ENCODE measurements around the gene CCR4. TPM values are rescaled to one million over a fixed set of nuclear protein-coding genes. Genes with fewer than 3 reads are reported as not detected.

Gene CCR4
- total RNA-seq, 1 experiment from 2014 or later = not detected

- H3K4me3 ChIP-seq (replicated peaks in 1 of 2; ENCODE audit: low read depth in 1 of 2, low read length in 2 of 2) = no peak overlapping the region
- no peak overlapping the region for H3K27ac ChIP-seq (ENCODE audit: low read depth, low read length)
- no TSS peak for BruUV-seq (replicated peaks)
- no peaks in the 10 kb centered on the region for H3K36me3 ChIP-seq (ENCODE audit: control insufficient read depth in 1 of 2, insufficient read depth in 2 of 2, low read length in 2 of 2)
- no peak for TF ChIP-seq CBX3 (IDR thresholded peaks at IDR 0.05; ENCODE audit: low read depth)
- no peak for TF ChIP-seq EZH2 (IDR thresholded peaks at IDR 0.05)
- no peak for TF ChIP-seq EZH2phosphoT487 (IDR thresholded peaks at IDR 0.05; ENCODE audit: borderline replicate concordance)
- TF ChIP-seq SIN3A (IDR thresholded peaks at IDR 0.05; ENCODE audit: low read depth) = no peak
- no peak for TF ChIP-seq REST (IDR thresholded peaks at IDR 0.05; ENCODE audit: low read depth)
- TF ChIP-seq CTCF (IDR thresholded peaks at IDR 0.05 in 2 of 3, conservative IDR thresholded peaks at IDR 0.05 in 1 of 3; ENCODE audit: borderline replicate concordance in 1 of 3, insufficient read depth in 1 of 3, low read depth in 2 of 3, low read length in 2 of 3) = no peak
- no peak for TF ChIP-seq ATF3 (IDR thresholded peaks at IDR 0.05)
- no peak for TF ChIP-seq SRF (IDR thresholded peaks at IDR 0.05; ENCODE audit: low read depth)
- TF ChIP-seq CEBPB (IDR thresholded peaks at IDR 0.05; ENCODE audit: low read depth) = no peak
- TF ChIP-seq ZFX (IDR thresholded peaks at IDR 0.05) = no peak
- no peak for TF ChIP-seq MAX (IDR thresholded peaks at IDR 0.05)
- TF ChIP-seq ZNF274 (IDR thresholded peaks at IDR 0.05; ENCODE audit: low read depth, low read length) = no peak
- TF ChIP-seq FOSL1 (IDR thresholded peaks at IDR 0.05; ENCODE audit: low read depth) = no peak
- H3K27me3 ChIP-seq (ENCODE audit: insufficient read depth, low read length) = no peaks in the 10 kb centered on the region
- intact Hi-C loops (cut with micrococcal nuclease) = no loop called here
- DNase-seq (ENCODE audit: low read depth, low spot score) (no peak), ATAC-seq (no peak)
- H3K9me2 ChIP-seq (ENCODE audit: insufficient read depth) = no peaks in the 10 kb centered on the region
- H3K4me1 ChIP-seq (ENCODE audit: control insufficient read depth in 1 of 2, insufficient read depth in 2 of 2, low read length in 2 of 2) = no peaks in the 10 kb centered on the region
- no peaks in the 10 kb centered on the region for H3K9me3 ChIP-seq (ENCODE audit: control insufficient read depth in 1 of 2, insufficient read depth in 1 of 2, low read depth in 1 of 2, low read length in 2 of 2)
- ChIA-PET RAD21 (ENCODE audit: low non-redundant PET in 1 of 2, low total read pairs in 2 of 2, uncharacterized antibody in 2 of 2, unreplicated experiment in 2 of 2) (interaction anchor here in 1 of 2 experiments (0.7 kb wide), 1 partner anchor 9 kb away, joined by 4 read pairs; no protein-coding TSS in a partner anchor), POLR2A (no interaction called here), CTCF (no interaction called here)
- H2AFZ ChIP-seq (ENCODE audit: low read depth, low read length, poor library complexity, severe bottlenecking) = no peak overlapping the region
- no peaks in the 10 kb centered on the region for H3K79me2 ChIP-seq (ENCODE audit: insufficient read depth, low read length)
- H4K20me1 ChIP-seq (ENCODE audit: insufficient read depth) = no peaks in the 10 kb centered on the region
- no peak overlapping the region for H3K4me2 ChIP-seq (ENCODE audit: low read length)
- no peak overlapping the region for H3K9ac ChIP-seq (ENCODE audit: low read length)
Observed at GRCh38 chr3:32956750-32957570, 5.5 kb downstream of the CCR4 start.

All from HCT116 (cell line).